Mucosa of stomach (tissue), 1 donor: ENCODE results near the gene TAF6.
"Not testable (repeated sequence)": the region's sequence is repeated elsewhere in the genome, so short reads cannot be mapped to it uniquely, and the experiment has no call there.

Experiments
- H3K27me3 ChIP-seq: one replicate; pipeline ENCODE4 v1.7.0; 2013; ENCODE audit warnings: mild to moderate bottlenecking, low read length; ENCODE audit not compliant: control insufficient read depth, insufficient read depth
- H3K36me3 ChIP-seq: one replicate; pipeline ENCODE4 v1.7.0; 2013; ENCODE audit warnings: low read length; ENCODE audit not compliant: control insufficient read depth, insufficient read depth
- H3K4me1 ChIP-seq: one replicate; pipeline ENCODE4 v1.7.0; 2013; ENCODE audit warnings: mild to moderate bottlenecking, low read length; ENCODE audit not compliant: control insufficient read depth, insufficient read depth
- H3K4me3 ChIP-seq: one replicate; pipeline ENCODE4 v1.7.0; 2013; ENCODE audit warnings: low read length
- H3K9ac ChIP-seq: one replicate; pipeline ENCODE4 v1.7.0; 2013; ENCODE audit warnings: mild to moderate bottlenecking, low read length, moderate library complexity
- H3K9me3 ChIP-seq: one replicate; pipeline ENCODE4 v1.7.0; 2013; ENCODE audit warnings: mild to moderate bottlenecking, low read length, moderate library complexity; ENCODE audit not compliant: control insufficient read depth
- donor health status: Pancreatic carcinoma.

The TAF6 gene

DNA sequence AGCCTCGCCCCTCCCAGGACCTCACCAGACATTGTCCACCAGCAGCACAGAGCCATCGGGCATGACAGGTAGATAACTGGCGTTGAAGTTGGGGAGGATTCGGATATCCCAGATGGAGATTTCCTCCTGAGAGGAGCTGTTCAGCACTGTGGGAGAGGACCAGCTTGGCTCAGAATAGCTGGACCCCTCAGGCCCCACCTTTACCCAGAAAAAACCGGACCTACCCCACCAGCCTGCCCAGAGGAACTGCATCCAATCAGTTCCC is 37.8 kb upstream of the TAF6 start:
- no peaks in the 10 kb centered on the region for H3K27me3 ChIP-seq
- peaks cover 50% of the 10 kb centered on the region for H3K4me1 ChIP-seq
- H3K9me3 ChIP-seq = no peaks in the 10 kb centered on the region
- H3K36me3 ChIP-seq = peaks cover 5% of the 10 kb centered on the region
- peak overlapping the region; percentile 86 for H3K9ac ChIP-seq
- H3K4me3 ChIP-seq = no peak overlapping the region

DNA sequence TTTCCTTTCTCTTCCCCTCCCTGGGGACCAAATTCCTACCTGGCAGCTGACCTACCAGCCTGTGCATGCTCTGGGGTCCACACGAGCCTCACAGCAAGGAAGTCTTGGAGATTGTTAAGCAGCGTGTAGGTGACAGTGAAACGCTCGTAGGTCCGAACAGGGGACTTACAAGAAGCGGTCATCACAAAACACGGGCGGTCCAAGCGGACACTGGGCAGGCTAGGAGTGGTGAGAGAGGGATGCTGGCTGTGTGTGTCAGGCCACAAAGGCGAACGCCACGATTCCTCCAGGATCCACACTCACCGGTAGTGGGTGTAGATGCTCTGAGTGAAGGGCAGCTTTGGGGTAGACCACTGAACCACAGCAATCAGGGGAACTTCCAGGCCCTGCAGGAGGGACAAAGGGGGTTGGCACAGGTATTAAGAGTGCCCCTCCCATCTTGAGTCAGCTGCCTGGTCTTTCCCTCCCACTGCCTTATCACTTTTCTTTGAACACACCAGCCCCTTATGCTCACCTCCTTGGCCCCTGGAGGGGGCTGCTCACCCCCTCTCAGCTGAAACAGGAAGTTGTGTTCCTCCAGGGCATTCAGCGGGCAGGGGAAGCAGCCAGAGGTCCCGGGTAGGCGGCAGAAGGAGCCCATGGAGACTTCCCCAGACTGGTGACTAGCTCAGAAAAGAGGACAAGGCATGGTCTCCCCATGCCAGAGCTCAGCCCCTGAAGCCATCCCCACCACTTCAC is 37.3 kb upstream of the TAF6 start:
- H3K4me3 ChIP-seq = no peak overlapping the region
- H3K9me3 ChIP-seq = no peaks in the 10 kb centered on the region
- H3K9ac ChIP-seq = no peak overlapping the region
- H3K4me1 ChIP-seq = peaks cover 50% of the 10 kb centered on the region
- no peaks in the 10 kb centered on the region for H3K27me3 ChIP-seq
- H3K36me3 ChIP-seq = peaks cover 5% of the 10 kb centered on the region

DNA sequence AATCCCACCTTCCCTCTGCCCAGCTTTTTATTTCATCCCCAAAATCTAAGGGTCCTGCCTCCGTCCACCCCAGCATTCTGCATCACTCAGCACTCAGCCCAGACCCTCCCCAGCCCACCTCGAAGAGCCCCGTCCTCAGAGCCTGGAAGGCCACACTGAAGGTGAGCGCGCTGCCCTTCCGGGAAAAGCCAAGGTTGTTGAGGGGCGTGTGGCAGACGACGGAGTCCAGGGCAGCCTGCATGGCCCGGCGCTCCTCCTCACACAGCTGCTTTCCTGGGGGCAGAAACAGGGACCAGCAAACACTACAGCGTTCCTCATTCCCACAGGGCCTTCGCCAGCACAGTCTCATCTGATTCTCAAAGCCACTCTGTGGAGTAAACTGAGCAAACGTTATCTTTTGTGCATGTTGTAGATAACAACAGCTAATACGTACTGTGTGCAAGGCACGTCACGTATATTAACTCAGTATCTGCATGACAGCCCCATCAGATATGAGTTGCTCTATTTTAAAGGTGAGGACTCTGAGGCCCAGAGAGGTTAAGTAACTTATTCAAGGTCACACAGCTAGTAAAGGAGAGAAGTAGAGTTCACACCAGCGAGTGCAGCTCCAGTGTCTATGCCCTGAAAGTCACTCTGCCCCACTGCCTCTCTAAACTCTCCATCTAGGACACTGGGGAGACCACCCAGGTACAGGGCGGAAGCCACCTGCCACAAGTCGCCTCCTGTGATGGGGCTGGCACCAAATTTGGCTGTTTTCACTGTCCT is 36.6 kb upstream of the TAF6 start:
- no peaks in the 10 kb centered on the region for H3K9me3 ChIP-seq
- no peaks in the 10 kb centered on the region for H3K27me3 ChIP-seq
- H3K4me3 ChIP-seq = no peak overlapping the region
- H3K36me3 ChIP-seq = peaks cover 5% of the 10 kb centered on the region
- peaks cover 50% of the 10 kb centered on the region for H3K4me1 ChIP-seq
- H3K9ac ChIP-seq = no peak overlapping the region

DNA sequence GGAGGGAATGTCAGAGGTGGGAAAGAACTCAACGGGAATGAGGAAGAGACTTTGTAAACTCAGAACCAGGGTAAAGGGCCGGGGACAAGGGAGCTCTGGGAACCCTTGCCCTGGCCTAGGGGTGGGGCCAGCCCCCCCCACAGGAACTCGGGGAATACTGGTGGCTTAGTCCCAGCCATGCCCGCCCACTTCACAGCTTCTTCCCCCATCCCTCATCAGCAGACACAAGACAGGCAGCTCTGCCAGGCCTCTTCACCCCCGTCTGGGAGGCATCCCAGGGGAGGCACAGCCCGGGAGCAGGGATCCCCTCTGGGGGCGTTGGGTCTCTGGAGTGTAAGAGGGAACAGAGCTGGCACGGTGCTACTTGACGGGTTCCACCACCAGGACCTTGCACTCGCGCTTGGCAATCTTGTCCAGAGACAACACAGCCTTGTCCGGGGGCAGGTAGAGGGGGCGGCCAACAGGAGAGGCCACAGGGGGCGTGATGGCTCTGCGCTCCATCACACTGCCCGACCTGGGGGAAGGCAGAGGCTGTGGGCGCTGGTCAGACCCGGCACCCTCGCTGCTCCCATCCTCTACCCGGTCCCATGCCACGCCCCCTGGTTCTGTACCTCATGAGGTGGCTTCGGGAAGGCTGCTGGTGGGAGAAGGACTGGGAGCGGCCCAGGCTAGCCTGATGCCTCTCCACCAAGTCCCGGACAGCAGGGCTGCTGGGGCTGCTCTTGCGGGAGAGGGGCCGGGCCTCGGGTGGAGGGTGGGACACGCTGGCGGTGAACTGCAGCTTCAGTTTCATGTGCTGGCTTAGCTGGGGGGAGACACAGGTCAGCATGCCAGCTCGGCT is 35.7 kb upstream of the TAF6 start:
- Histone ChIP-seq H3K9me3 (no peaks in the 10 kb centered on the region), H3K36me3 (peaks cover 5% of the 10 kb centered on the region), H3K4me1 (peaks cover 51% of the 10 kb centered on the region), H3K4me3 (no peak overlapping the region), H3K9ac (no peak overlapping the region), H3K27me3 (no peaks in the 10 kb centered on the region)

DNA sequence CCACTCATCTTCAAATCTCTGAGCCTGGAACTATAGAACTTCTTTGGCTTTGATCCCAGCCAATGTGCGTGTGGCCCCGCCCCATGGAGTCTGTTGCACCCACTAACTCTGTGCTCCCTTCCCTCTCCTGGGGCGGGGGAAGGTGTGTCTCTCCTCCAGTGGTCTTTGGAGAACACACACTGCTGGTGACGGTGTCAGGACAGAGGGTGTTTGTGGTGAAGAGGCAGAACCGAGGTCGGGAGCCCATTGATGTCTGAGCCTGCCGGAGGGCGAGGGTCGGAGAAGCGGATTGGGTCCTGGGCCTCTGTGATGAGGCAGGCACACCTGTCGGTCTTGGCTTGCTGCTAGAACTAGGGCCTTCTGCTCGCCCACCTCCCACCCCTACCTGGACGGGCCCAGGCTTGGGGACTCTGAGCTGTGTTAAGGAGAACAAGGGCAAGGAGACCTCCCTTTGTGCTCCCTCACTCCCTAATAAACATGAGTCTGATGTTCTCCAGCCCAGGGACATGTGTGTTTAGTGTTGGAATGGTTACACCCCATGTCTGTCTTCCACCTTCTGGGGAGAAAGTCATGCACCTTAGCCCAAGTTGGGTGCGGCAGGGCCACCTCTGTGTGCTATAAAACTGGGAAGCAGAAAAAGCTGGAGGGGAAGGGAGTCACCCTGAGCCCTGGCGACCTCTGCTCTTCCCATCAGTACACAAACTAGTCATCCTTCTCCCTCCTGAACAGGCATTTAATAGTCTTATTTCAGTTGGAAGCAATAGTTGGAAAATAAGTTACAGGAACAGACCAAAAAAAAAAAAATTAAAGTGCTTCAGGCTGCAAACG is 34.8 kb upstream of the TAF6 start:
- no peak overlapping the region for H3K9ac ChIP-seq
- no peaks in the 10 kb centered on the region for H3K9me3 ChIP-seq
- H3K4me3 ChIP-seq = no peak overlapping the region
- peaks cover 55% of the 10 kb centered on the region for H3K4me1 ChIP-seq
- H3K27me3 ChIP-seq = no peaks in the 10 kb centered on the region
- H3K36me3 ChIP-seq = peaks cover 5% of the 10 kb centered on the region

DNA sequence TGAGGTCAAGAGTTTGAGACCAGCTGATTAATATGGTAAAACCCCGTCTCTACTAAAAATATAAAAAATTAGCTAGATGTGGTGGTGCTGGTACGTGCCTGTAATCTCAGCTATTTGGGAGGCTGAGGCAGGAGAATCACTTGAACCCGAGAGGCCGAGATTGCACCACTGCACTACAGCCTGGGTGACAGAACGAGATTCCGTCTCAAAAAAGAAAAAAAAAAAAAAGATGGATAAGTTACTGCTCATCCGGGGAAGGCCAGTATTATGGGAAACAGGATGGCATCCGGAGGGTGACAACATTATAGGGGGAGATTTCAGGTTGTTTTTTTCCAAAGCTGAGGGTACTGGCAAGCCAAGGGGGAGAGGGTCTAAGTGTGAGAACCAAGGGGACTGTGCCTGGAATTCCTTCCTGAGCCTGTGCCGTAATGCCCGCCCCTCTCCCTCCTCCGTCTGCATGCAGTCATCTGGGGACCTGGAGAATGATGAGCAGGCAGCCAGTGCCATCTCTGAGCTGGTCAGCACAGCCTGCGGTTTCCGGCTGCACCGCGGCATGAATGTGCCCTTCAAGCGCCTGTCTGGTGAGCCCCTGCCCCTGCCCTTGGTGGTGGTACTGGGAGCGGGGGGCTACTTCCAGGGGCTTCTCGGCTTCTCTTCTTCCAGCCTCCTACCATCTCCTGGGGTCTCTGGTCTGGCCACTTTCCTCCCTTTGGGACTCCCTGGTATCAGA is 33.9 kb upstream of the TAF6 start:
- Histone ChIP-seq H3K4me1 (peaks cover 55% of the 10 kb centered on the region), H3K36me3 (peaks cover 5% of the 10 kb centered on the region), H3K4me3 (no peak overlapping the region), H3K9me3 (no peaks in the 10 kb centered on the region), H3K9ac (no peak overlapping the region), H3K27me3 (no peaks in the 10 kb centered on the region)

DNA sequence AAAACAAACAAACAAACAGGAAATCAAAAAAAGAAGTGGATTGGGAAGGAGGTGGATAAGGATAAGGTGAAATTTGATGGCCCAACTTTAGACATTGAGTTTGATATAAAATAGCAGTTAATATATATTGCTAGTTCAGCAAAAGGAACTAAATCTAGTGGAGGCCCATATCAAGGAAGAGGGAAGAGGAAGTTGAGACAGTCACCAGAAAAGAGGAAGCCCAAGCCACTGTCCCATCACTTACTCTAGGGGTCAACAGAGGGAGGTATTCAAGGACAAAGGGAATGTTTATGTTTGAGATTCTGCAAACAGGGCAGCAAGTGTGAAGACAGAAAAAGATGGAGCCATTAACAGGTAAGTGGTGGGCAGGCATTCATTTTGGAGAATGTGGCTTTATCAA is 33.2 kb upstream of the TAF6 start:
- peaks cover 52% of the 10 kb centered on the region for H3K4me1 ChIP-seq
- no peaks in the 10 kb centered on the region for H3K27me3 ChIP-seq
- no peaks in the 10 kb centered on the region for H3K9me3 ChIP-seq
- no peak overlapping the region for H3K4me3 ChIP-seq
- no peak overlapping the region for H3K9ac ChIP-seq
- peaks cover 5% of the 10 kb centered on the region for H3K36me3 ChIP-seq

DNA sequence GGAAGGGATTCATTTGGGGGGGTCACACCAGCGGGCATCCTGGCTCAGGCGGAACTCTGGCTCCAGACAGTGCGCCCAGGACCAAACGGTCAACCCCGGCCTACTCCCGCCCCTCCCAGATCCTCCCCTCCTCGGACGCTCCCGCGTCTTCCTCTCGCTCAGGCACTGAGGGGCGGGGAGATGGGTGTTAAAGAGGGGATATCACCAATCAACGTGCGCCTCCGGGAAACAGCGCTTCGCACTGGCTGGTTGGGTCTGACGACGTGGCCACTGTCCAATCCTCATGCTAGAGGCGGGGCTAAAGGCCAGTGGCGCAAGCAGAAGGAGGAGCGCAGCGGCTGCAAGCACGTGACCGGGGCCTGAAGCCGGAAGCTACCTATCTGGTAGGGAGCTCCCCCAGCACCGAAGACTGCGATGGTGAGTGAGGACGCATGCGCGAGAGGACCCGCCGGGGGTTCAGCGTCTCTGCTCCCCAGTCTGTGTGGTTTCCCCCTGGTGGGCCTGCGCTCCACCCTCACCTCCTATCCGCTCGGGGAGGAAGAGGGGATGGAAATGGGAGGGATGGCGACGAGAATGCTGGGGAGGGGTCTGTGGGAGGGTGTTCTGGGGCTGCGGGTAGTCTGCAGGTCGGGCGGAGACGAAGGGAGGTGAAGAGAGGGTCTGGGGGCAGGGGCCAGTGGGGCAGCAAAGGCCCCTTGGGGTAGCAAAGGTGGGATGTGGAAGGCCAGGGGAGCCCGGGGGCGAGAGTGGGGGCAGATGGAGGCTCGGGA is 29.6 kb upstream of the TAF6 start, which contains the start of gene LAMTOR4:
Gene LAMTOR4, plus strand, starts transcription at position 360 of the 770 bp plus-strand sequence. Its CDS starts 55 bp downstream, at position 415.
- Histone ChIP-seq H3K27me3 (no peaks in the 10 kb centered on the region), H3K9ac (peak within 1 kb of the TSS; percentile 81), H3K9me3 (no peaks in the 10 kb centered on the region), H3K4me1 (peaks cover 20% of the 10 kb centered on the region), H3K4me3 (peak within 1 kb of the TSS; percentile 45), H3K36me3 (no peaks in the 10 kb centered on the region)

DNA sequence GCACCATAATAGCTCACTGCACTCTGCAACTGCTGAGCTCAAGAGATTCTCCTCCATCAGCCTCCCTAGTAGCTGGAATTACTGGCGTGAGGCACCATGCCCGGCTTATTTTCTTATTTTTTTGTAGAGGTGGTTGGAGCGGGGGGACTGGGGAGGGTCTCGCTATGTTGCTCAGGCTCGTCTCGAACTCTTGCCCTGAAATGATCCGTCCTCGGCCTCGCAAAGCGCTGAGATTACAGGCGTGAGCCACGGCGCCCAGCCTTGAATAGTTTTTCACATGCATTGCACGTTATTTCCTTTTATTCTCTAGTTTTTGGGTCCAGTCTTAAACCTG is 29.0 kb upstream of the TAF6 start:
- H3K4me3 ChIP-seq = peak overlapping the region; percentile 45
- H3K36me3 ChIP-seq = no peaks in the 10 kb centered on the region
- peak overlapping the region; percentile 65 for H3K9ac ChIP-seq
- no peaks in the 10 kb centered on the region for H3K27me3 ChIP-seq
- H3K4me1 ChIP-seq = peaks cover 15% of the 10 kb centered on the region
- no peaks in the 10 kb centered on the region for H3K9me3 ChIP-seq

DNA sequence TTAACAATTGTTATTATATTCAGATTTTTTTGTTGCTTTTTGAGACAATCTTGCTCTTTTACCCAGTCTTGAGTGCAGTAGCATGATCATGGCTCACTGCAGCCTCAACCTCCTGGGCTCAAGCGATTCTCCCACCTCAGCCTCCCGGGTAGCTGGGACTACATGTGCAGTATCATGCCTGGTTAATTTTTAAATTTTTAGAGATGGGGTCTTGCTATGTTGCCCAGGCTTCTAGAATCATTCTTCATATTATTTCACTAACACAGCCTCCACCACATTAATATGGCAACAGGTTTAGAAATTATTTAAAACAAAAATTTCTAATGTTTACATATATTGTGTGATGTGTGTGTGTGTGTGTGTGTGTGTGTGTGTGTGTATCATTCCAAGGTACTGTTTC is 28.1 kb upstream of the TAF6 start:
- H3K27me3 ChIP-seq = no peaks in the 10 kb centered on the region
- H3K4me1 ChIP-seq = peaks cover 17% of the 10 kb centered on the region
- H3K9me3 ChIP-seq = no peaks in the 10 kb centered on the region
- H3K9ac ChIP-seq = no peak overlapping the region
- no peaks in the 10 kb centered on the region for H3K36me3 ChIP-seq
- H3K4me3 ChIP-seq = no peak overlapping the region

DNA sequence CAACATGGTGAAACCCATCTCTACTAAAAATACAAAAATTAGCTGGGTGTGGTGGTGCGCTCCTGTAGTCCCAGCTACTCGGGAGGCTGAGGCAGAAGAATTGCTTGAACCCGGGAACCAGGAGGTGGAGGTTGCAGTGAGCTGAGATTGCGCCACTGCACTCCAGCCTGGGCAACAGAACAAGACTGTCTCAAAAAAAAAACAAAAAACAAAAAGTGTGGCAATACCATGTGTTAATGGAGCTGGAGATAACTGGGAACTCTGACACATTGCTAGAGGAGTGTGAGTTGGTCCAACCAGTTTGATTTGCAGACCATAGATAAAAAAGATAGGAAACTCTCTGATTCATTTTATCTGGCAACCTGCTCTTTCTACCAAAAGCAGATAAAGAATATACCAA is 27.2 kb upstream of the TAF6 start:
- not testable (repeated sequence) for H3K9ac ChIP-seq, H3K27me3 ChIP-seq, H3K4me3 ChIP-seq, H3K36me3 ChIP-seq, H3K9me3 ChIP-seq
- peaks cover 19% of the 10 kb centered on the region for H3K4me1 ChIP-seq
